GM10266 (cell line): ENCODE measurements around the gene TRERF1.
"Not testable (repeated sequence)": the region's sequence is repeated elsewhere in the genome, so short reads cannot be mapped to it uniquely, and the experiment has no call there.

ENCODE experiments used
- DNase-seq: peaks from one replicate; pipeline ENCODE4 v3.0.0; 2012; ENCODE audit errors: extremely low spot score
- CTCF ChIP-seq: IDR thresholded peaks from 2 replicates; pipeline ENCODE4 v1.5.1; 2012; ENCODE audit warnings: mild to moderate bottlenecking, low read depth; ENCODE audit not compliant: control insufficient read depth, insufficient read depth; ENCODE audit errors: missing control alignments

Gene TRERF1

GRCh38 chr6:42335896-42336295, 115.8 kb downstream of the TRERF1 start:
- no peak for DNase-seq
- TF ChIP-seq CTCF: no peak

- TF ChIP-seq CTCF: no peak
- no peak for DNase-seq
These were observed 116.9 kb downstream of the TRERF1 start for GRCh38 chr6:42334870-42335269.

- no peak for TF ChIP-seq CTCF
- DNase-seq: no peak
These were observed 118.1 kb downstream of the TRERF1 start for GRCh38 chr6:42333612-42334011.

GRCh38 chr6:42332916-42333315, 118.8 kb downstream of the TRERF1 start:
- TF ChIP-seq CTCF: no peak
- no peak for DNase-seq

- DNase-seq: no peak
- no peak for TF ChIP-seq CTCF
These were observed 120.7 kb downstream of the TRERF1 start for GRCh38 chr6:42331019-42331418.

- DNase-seq: no peak
- TF ChIP-seq CTCF: no peak
These were observed 125.5 kb downstream of the TRERF1 start for GRCh38 chr6:42326248-42326647.

- not testable (repeated sequence) for DNase-seq
These were observed 126.9 kb downstream of the TRERF1 start for GRCh38 chr6:42324656-42325324.

GRCh38 chr6:42322676-42323075, 129.1 kb downstream of the TRERF1 start:
- DNase-seq: no peak
- TF ChIP-seq CTCF: no peak
